Ectodermal cell (in vitro differentiated cells): ENCODE measurements around the gene NIT1.

Experiments used
- H3K27ac ChIP-seq: 2 replicates; pipeline ENCODE4 v1.7.0; 2013; ENCODE audit warnings: mild to moderate bottlenecking, low read depth, low read length; ENCODE audit not compliant: insufficient read depth, poor library complexity, severe bottlenecking
- H3K27me3 ChIP-seq: 2 replicates; pipeline ENCODE4 v1.7.0; 2013; ENCODE audit warnings: mild to moderate bottlenecking, low read length; ENCODE audit not compliant: insufficient read depth, control insufficient read depth, poor library complexity, severe bottlenecking
- H3K36me3 ChIP-seq: one replicate; pipeline ENCODE4 v1.7.0; 2013; ENCODE audit warnings: low read length; ENCODE audit not compliant: control insufficient read depth, insufficient read depth
- H3K4me1 ChIP-seq: one replicate; pipeline ENCODE4 v1.7.0; 2013; ENCODE audit warnings: low read length; ENCODE audit not compliant: control insufficient read depth, insufficient read depth
- H3K4me3 ChIP-seq: 2 replicates; pipeline ENCODE4 v1.7.0; 2013; ENCODE audit warnings: low read depth, low read length, control low read depth; ENCODE audit not compliant: insufficient read depth
- H3K9me3 ChIP-seq: 2 replicates; pipeline ENCODE4 v1.7.0; 2013; ENCODE audit warnings: mild to moderate bottlenecking, low read length, moderate library complexity; ENCODE audit not compliant: control insufficient read depth
- WGBS, 2 experiments: methylation state at CpG; one replicate each; pipeline ENCODE4 v1.1.7; 2013; ENCODE audit warnings: missing lambda C conversion rate in 2 of 2; 5-methylcytosine and 5-hydroxymethylcytosine counted together

Gene NIT1

GRCh38 chr1:161094481-161094880 is 23.4 kb upstream of the NIT1 start:
- 93 to 97% methylated on average over 7 to 14 of the region's 14 CpGs for WGBS, 2 experiments

GRCh38 chr1:161095230-161095629 is 22.7 kb upstream of the NIT1 start:
- Histone ChIP-seq H3K4me1 (no peaks in the 10 kb centered on the region), H3K27me3 (no peaks in the 10 kb centered on the region), H3K36me3 (peaks cover 3% of the 10 kb centered on the region), H3K27ac (no peak overlapping the region), H3K9me3 (no peaks in the 10 kb centered on the region), H3K4me3 (no peak overlapping the region)
- 91 to 93% methylated on average over 6 of the region's 6 CpGs for WGBS, 2 experiments

More at GRCh38 chr1:161094481-161094880, 23.4 kb upstream of the NIT1 start:
- no peaks in the 10 kb centered on the region for H3K36me3 ChIP-seq
- H3K27ac ChIP-seq = no peak overlapping the region
- no peaks in the 10 kb centered on the region for H3K27me3 ChIP-seq
- H3K9me3 ChIP-seq = no peaks in the 10 kb centered on the region
- H3K4me3 ChIP-seq = no peak overlapping the region
- no peaks in the 10 kb centered on the region for H3K4me1 ChIP-seq

- H3K4me1 ChIP-seq = no peaks in the 10 kb centered on the region
- H3K27me3 ChIP-seq = no peaks in the 10 kb centered on the region
- peaks cover 4% of the 10 kb centered on the region for H3K36me3 ChIP-seq
- no peaks in the 10 kb centered on the region for H3K9me3 ChIP-seq
- 71 to 75% methylated on average over 2 of the region's 2 CpGs for WGBS, 2 experiments
- no peak overlapping the region for H3K27ac ChIP-seq
- H3K4me3 ChIP-seq = no peak overlapping the region
Measured at GRCh38 chr1:161096015-161096414, 21.9 kb upstream of the NIT1 start.

GRCh38 chr1:161096530-161096929 is 21.4 kb upstream of the NIT1 start:
- Histone ChIP-seq H3K27me3 (no peaks in the 10 kb centered on the region), H3K36me3 (peaks cover 4% of the 10 kb centered on the region), H3K4me1 (no peaks in the 10 kb centered on the region), H3K27ac (no peak overlapping the region), H3K9me3 (no peaks in the 10 kb centered on the region), H3K4me3 (no peak overlapping the region)
- WGBS, 2 experiments = 87 to 89% methylated on average over 1 of the region's 1 CpG

- Histone ChIP-seq H3K27ac (peak within 1 kb of the TSS; percentile 76), H3K36me3 (peaks cover 4% of the 10 kb centered on the region), H3K4me1 (no peaks in the 10 kb centered on the region), H3K9me3 (no peaks in the 10 kb centered on the region), H3K27me3 (no peaks in the 10 kb centered on the region), H3K4me3 (peak within 1 kb of the TSS; percentile 96)
- 3 to 4% methylated on average over 71 of the region's 71 CpGs for WGBS, 2 experiments
Measured at GRCh38 chr1:161098210-161099068, 19.5 kb upstream of the NIT1 start, which contains the start of gene KLHDC9. TSS of gene KLHDC9 (plus strand) at chr1:161098361. CDS start at chr1:161098536, 175 bp downstream.

GRCh38 chr1:161099090-161099802 is 18.7 kb upstream of the NIT1 start:
- no peaks in the 10 kb centered on the region for H3K9me3 ChIP-seq
- H3K4me1 ChIP-seq = no peaks in the 10 kb centered on the region
- no peaks in the 10 kb centered on the region for H3K27me3 ChIP-seq
- peaks cover 4% of the 10 kb centered on the region for H3K36me3 ChIP-seq
- peak overlapping the region; percentile 96 for H3K4me3 ChIP-seq
- no peak overlapping the region for H3K27ac ChIP-seq
- WGBS, 2 experiments = 90 to 91% methylated on average over 9 of the region's 9 CpGs

- H3K27ac ChIP-seq = no peak overlapping the region
- H3K9me3 ChIP-seq = no peaks in the 10 kb centered on the region
- H3K4me3 ChIP-seq = no peak overlapping the region
- WGBS, 2 experiments = 87 to 93% methylated on average over 2 of the region's 2 CpGs
- H3K4me1 ChIP-seq = no peaks in the 10 kb centered on the region
- H3K27me3 ChIP-seq = no peaks in the 10 kb centered on the region
- H3K36me3 ChIP-seq = peaks cover 4% of the 10 kb centered on the region
Measured at GRCh38 chr1:161100556-161100955, 17.3 kb upstream of the NIT1 start.

GRCh38 chr1:161106431-161106830 is 11.5 kb upstream of the NIT1 start:
- H3K36me3 ChIP-seq = no peaks in the 10 kb centered on the region
- H3K27me3 ChIP-seq = no peaks in the 10 kb centered on the region
- H3K4me1 ChIP-seq = no peaks in the 10 kb centered on the region
- WGBS, 2 experiments = 90 to 91% methylated on average over 1 of the region's 1 CpG
- no peaks in the 10 kb centered on the region for H3K9me3 ChIP-seq
- H3K4me3 ChIP-seq = no peak overlapping the region
- no peak overlapping the region for H3K27ac ChIP-seq

GRCh38 chr1:161111117-161111516 is 6.8 kb upstream of the NIT1 start:
- no peak overlapping the region for H3K4me3 ChIP-seq
- 94 to 96% methylated on average over 3 of the region's 3 CpGs for WGBS, 2 experiments
- no peaks in the 10 kb centered on the region for H3K4me1 ChIP-seq
- H3K27me3 ChIP-seq = no peaks in the 10 kb centered on the region
- H3K36me3 ChIP-seq = no peaks in the 10 kb centered on the region
- H3K9me3 ChIP-seq = no peaks in the 10 kb centered on the region
- no peak overlapping the region for H3K27ac ChIP-seq

GRCh38 chr1:161111527-161111926 is 6.4 kb upstream of the NIT1 start:
- no peaks in the 10 kb centered on the region for H3K27me3 ChIP-seq
- WGBS, 2 experiments = 95 to 96% methylated on average over 2 of the region's 2 CpGs
- no peaks in the 10 kb centered on the region for H3K4me1 ChIP-seq
- no peaks in the 10 kb centered on the region for H3K36me3 ChIP-seq
- no peak overlapping the region for H3K27ac ChIP-seq
- H3K9me3 ChIP-seq = no peaks in the 10 kb centered on the region
- H3K4me3 ChIP-seq = no peak overlapping the region
